ENCODE data around the gene IDH2. TPM values are rescaled to one million over a fixed set of nuclear protein-coding genes. Genes with fewer than 3 reads are reported as not detected.

The IDH2 gene
- polyA plus RNA-seq, 1 donor (not counting 4 experiments of a cell fraction or from before 2014, with no cell fraction given): 27.9 TPM

- peaks cover 21% of the 10 kb centered on the region for H3K4me1 ChIP-seq (ENCODE audit: control insufficient read depth, extremely low read depth, insufficient read depth, low read length)
- dilution Hi-C loops (cut with MboI; ENCODE audit: extremely low pct_ligation_motif_present, low sequenced_read_pairs): no loop called here
- H3K36me3 ChIP-seq (ENCODE audit: control insufficient read depth in 2 of 2, extremely low read depth in 1 of 2, insufficient read depth in 2 of 2, low read length in 2 of 2): no peaks in the 10 kb centered on the region
- H3K9ac ChIP-seq (ENCODE audit: control insufficient read depth, extremely low read depth, insufficient read depth, low read length): peak overlapping the region; percentile 9
- no peaks in the 10 kb centered on the region for H3K79me2 ChIP-seq (ENCODE audit: control insufficient read depth, insufficient read depth, low read length)
- H3K4me2 ChIP-seq (ENCODE audit: control insufficient read depth, extremely low read depth, insufficient read depth, low read depth, low read length): peak overlapping the region; percentile 5
- H3K9me3 ChIP-seq (ENCODE audit: control insufficient read depth, low read depth, low read length): no peaks in the 10 kb centered on the region
- no peak overlapping the region for H2AFZ ChIP-seq (ENCODE audit: control insufficient read depth, low read length)
- TF ChIP-seq EZH2 (IDR thresholded peaks at IDR 0.05; ENCODE audit: low read length): no peak
- TF ChIP-seq CTCF (optimal IDR thresholded peaks at IDR 0.05 in 1 of 3, IDR thresholded peaks at IDR 0.05 in 1 of 3, conservative IDR thresholded peaks at IDR 0.05 in 1 of 3; ENCODE audit: extremely low read depth in 1 of 3, insufficient read depth in 2 of 3, low read length in 3 of 3): no peak
- DNase-seq (ENCODE audit: low read depth, low spot score): no peak
- H3K4me3 ChIP-seq (ENCODE audit: control insufficient read depth in 2 of 3, extremely low read depth in 1 of 3, insufficient read depth in 2 of 3, low read depth in 1 of 3, low read length in 3 of 3): no peak overlapping the region
- H4K20me1 ChIP-seq (ENCODE audit: control insufficient read depth, extremely low read depth, insufficient read depth, low read length): no peaks in the 10 kb centered on the region
- H3K9me1 ChIP-seq (ENCODE audit: control insufficient read depth, extremely low read depth, insufficient read depth, low read length): no peaks in the 10 kb centered on the region
- H3K27me3 ChIP-seq (ENCODE audit: control insufficient read depth, extremely low read depth, insufficient read depth, low read length): no peaks in the 10 kb centered on the region
- no peak for FAIRE-seq
- H3K27ac ChIP-seq (ENCODE audit: control insufficient read depth, insufficient read depth, low read length): no peak overlapping the region
Measured at GRCh38 chr15:90095521-90095959, 6.7 kb downstream of the IDH2 start.

GRCh38 chr15:90091156-90091931 is 10.9 kb downstream of the IDH2 start:
- H3K4me3 ChIP-seq (ENCODE audit: control insufficient read depth in 2 of 3, extremely low read depth in 1 of 3, insufficient read depth in 2 of 3, low read depth in 1 of 3, low read length in 3 of 3): no peak overlapping the region
- DNase-seq (ENCODE audit: low read depth, low spot score) (no peak), FAIRE-seq (no peak)
- H3K4me2 ChIP-seq (ENCODE audit: control insufficient read depth, extremely low read depth, insufficient read depth, low read depth, low read length): no peak overlapping the region
- H4K20me1 ChIP-seq (ENCODE audit: control insufficient read depth, extremely low read depth, insufficient read depth, low read length): no peaks in the 10 kb centered on the region
- no peaks in the 10 kb centered on the region for H3K27me3 ChIP-seq (ENCODE audit: control insufficient read depth, extremely low read depth, insufficient read depth, low read length)
- no peak overlapping the region for H3K9ac ChIP-seq (ENCODE audit: control insufficient read depth, extremely low read depth, insufficient read depth, low read length)
- no peaks in the 10 kb centered on the region for H3K9me3 ChIP-seq (ENCODE audit: control insufficient read depth, low read depth, low read length)
- H3K27ac ChIP-seq (ENCODE audit: control insufficient read depth, insufficient read depth, low read length): no peak overlapping the region
- no peak for TF ChIP-seq EZH2 (IDR thresholded peaks at IDR 0.05; ENCODE audit: low read length)
- no peak for TF ChIP-seq CTCF (optimal IDR thresholded peaks at IDR 0.05 in 1 of 3, IDR thresholded peaks at IDR 0.05 in 1 of 3, conservative IDR thresholded peaks at IDR 0.05 in 1 of 3; ENCODE audit: extremely low read depth in 1 of 3, insufficient read depth in 2 of 3, low read length in 3 of 3)
- no peaks in the 10 kb centered on the region for H3K79me2 ChIP-seq (ENCODE audit: control insufficient read depth, insufficient read depth, low read length)
- peaks cover 4% of the 10 kb centered on the region for H3K4me1 ChIP-seq (ENCODE audit: control insufficient read depth, extremely low read depth, insufficient read depth, low read length)
- no peaks in the 10 kb centered on the region for H3K9me1 ChIP-seq (ENCODE audit: control insufficient read depth, extremely low read depth, insufficient read depth, low read length)
- dilution Hi-C loops (cut with MboI; ENCODE audit: extremely low pct_ligation_motif_present, low sequenced_read_pairs): no loop called here
- H2AFZ ChIP-seq (ENCODE audit: control insufficient read depth, low read length): no peak overlapping the region
- no peaks in the 10 kb centered on the region for H3K36me3 ChIP-seq (ENCODE audit: control insufficient read depth in 2 of 2, extremely low read depth in 1 of 2, insufficient read depth in 2 of 2, low read length in 2 of 2)
